NCI-H510A treated with DMSO at 0.1 percent for 48 hours (cell line): ENCODE data around the gene LAMTOR4.
A peak's percentile ranks its signal among the peaks of the same experiment; 100 is the strongest.

Experiments used
- DNase-seq: peaks from one replicate; lab custom pipeline; 2025; lab: John Stamatoyannopoulos, UW

The LAMTOR4 gene

DNA sequence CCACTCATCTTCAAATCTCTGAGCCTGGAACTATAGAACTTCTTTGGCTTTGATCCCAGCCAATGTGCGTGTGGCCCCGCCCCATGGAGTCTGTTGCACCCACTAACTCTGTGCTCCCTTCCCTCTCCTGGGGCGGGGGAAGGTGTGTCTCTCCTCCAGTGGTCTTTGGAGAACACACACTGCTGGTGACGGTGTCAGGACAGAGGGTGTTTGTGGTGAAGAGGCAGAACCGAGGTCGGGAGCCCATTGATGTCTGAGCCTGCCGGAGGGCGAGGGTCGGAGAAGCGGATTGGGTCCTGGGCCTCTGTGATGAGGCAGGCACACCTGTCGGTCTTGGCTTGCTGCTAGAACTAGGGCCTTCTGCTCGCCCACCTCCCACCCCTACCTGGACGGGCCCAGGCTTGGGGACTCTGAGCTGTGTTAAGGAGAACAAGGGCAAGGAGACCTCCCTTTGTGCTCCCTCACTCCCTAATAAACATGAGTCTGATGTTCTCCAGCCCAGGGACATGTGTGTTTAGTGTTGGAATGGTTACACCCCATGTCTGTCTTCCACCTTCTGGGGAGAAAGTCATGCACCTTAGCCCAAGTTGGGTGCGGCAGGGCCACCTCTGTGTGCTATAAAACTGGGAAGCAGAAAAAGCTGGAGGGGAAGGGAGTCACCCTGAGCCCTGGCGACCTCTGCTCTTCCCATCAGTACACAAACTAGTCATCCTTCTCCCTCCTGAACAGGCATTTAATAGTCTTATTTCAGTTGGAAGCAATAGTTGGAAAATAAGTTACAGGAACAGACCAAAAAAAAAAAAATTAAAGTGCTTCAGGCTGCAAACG, 5.2 kb downstream of the LAMTOR4 start:
- DNase-seq, result no peak

DNA sequence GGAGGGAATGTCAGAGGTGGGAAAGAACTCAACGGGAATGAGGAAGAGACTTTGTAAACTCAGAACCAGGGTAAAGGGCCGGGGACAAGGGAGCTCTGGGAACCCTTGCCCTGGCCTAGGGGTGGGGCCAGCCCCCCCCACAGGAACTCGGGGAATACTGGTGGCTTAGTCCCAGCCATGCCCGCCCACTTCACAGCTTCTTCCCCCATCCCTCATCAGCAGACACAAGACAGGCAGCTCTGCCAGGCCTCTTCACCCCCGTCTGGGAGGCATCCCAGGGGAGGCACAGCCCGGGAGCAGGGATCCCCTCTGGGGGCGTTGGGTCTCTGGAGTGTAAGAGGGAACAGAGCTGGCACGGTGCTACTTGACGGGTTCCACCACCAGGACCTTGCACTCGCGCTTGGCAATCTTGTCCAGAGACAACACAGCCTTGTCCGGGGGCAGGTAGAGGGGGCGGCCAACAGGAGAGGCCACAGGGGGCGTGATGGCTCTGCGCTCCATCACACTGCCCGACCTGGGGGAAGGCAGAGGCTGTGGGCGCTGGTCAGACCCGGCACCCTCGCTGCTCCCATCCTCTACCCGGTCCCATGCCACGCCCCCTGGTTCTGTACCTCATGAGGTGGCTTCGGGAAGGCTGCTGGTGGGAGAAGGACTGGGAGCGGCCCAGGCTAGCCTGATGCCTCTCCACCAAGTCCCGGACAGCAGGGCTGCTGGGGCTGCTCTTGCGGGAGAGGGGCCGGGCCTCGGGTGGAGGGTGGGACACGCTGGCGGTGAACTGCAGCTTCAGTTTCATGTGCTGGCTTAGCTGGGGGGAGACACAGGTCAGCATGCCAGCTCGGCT, 6.2 kb downstream of the LAMTOR4 start:
- no peak for DNase-seq

DNA sequence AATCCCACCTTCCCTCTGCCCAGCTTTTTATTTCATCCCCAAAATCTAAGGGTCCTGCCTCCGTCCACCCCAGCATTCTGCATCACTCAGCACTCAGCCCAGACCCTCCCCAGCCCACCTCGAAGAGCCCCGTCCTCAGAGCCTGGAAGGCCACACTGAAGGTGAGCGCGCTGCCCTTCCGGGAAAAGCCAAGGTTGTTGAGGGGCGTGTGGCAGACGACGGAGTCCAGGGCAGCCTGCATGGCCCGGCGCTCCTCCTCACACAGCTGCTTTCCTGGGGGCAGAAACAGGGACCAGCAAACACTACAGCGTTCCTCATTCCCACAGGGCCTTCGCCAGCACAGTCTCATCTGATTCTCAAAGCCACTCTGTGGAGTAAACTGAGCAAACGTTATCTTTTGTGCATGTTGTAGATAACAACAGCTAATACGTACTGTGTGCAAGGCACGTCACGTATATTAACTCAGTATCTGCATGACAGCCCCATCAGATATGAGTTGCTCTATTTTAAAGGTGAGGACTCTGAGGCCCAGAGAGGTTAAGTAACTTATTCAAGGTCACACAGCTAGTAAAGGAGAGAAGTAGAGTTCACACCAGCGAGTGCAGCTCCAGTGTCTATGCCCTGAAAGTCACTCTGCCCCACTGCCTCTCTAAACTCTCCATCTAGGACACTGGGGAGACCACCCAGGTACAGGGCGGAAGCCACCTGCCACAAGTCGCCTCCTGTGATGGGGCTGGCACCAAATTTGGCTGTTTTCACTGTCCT, 7.0 kb downstream of the LAMTOR4 start:
- no peak for DNase-seq

DNA sequence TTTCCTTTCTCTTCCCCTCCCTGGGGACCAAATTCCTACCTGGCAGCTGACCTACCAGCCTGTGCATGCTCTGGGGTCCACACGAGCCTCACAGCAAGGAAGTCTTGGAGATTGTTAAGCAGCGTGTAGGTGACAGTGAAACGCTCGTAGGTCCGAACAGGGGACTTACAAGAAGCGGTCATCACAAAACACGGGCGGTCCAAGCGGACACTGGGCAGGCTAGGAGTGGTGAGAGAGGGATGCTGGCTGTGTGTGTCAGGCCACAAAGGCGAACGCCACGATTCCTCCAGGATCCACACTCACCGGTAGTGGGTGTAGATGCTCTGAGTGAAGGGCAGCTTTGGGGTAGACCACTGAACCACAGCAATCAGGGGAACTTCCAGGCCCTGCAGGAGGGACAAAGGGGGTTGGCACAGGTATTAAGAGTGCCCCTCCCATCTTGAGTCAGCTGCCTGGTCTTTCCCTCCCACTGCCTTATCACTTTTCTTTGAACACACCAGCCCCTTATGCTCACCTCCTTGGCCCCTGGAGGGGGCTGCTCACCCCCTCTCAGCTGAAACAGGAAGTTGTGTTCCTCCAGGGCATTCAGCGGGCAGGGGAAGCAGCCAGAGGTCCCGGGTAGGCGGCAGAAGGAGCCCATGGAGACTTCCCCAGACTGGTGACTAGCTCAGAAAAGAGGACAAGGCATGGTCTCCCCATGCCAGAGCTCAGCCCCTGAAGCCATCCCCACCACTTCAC, 7.8 kb downstream of the LAMTOR4 start:
- DNase-seq, result no peak

DNA sequence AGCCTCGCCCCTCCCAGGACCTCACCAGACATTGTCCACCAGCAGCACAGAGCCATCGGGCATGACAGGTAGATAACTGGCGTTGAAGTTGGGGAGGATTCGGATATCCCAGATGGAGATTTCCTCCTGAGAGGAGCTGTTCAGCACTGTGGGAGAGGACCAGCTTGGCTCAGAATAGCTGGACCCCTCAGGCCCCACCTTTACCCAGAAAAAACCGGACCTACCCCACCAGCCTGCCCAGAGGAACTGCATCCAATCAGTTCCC, 8.3 kb downstream of the LAMTOR4 start:
- DNase-seq, result no peak

DNA sequence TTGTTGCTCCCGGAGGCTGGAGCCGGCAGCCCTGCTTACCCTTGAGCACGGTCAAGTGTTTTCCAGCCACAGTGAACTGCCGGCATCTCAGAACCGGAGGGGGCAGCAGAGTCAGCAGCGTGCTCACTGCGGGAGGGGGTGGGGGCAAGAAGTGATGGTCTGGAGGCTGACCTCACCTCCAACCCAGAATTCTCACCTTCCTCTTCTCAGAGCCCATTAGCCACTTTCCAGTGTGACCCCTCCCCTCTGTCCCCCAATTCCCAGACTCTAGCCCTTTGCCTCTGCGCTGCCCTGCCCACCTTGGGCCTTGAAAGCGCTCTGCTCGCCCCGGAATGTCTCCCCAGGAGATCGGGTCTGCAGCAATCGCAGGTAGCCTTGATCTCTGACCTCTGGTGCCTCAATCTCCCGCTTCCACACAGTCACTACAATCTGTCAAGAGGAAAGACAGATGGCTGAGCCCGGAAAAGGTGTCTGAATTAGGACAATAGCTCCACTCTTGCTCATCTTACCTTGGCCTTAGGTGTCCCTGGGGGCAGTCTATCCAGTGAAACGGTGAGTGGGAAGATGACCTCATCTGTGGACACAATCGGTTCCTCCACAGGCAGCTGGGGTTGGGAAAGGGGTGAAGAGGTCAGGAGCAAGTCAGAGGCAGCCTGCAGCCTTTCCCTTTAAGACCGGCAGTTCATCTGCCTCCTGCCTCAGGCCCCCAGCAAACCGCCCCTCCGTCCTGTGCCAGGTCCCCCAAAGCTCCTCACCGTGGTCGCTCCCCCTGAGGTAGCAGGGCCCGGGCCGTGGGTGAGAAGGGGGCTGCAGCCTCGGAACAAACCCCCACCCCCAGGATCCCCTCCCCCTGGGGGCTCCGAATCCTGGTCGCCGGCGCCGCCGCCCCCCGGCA, 8.9 kb downstream of the LAMTOR4 start:
- DNase-seq, result no peak

DNA sequence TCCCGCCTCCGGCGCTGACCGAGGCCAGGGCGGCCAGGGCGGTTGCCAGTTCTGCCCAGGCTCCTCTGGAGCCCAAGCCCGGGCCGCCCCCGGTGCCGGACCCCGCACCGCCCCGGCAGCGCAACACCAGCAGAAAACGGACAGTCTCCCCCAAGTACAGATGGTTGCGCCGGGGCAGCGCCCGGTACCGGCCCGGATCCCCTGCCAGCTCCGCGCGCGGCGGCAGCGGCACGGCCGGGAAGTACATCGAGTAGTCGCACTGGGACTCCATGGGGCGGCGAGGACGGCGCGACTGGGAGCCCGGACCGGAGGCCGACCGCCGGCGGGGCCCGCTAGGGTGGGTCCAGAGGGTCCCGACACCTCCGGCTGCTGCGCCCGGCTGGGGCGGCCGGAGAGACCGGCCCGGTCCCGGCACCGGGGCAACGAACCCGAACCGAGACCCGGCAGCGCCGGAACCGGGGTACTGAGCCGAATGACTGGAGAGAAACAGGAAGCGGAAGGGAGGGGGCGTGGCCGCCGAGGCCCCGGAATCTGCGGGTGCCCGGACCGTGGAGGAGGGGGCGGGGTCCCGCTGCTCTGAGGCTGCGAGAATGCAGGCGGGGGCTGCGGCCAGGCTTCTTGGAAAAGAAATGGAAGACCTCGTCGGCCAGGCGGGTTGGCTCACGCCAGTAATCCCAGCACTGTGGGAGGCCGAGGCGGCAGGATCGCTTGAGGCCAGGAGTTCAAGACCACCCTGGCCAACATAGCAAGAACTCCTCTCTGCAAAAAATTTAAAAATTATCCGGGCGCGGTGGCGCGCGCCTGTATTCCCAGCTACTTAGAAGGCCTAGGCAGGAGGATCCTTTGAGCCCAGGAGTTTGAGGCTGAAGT, 9.7 kb downstream of the LAMTOR4 start, which contains the start of gene TRAPPC14:
Gene TRAPPC14, minus strand, starts transcription at position 495 of the 870 bp plus-strand sequence. Its CDS starts 224 bp downstream, at position 271.
- DNase-seq, result peak; percentile 67

DNA sequence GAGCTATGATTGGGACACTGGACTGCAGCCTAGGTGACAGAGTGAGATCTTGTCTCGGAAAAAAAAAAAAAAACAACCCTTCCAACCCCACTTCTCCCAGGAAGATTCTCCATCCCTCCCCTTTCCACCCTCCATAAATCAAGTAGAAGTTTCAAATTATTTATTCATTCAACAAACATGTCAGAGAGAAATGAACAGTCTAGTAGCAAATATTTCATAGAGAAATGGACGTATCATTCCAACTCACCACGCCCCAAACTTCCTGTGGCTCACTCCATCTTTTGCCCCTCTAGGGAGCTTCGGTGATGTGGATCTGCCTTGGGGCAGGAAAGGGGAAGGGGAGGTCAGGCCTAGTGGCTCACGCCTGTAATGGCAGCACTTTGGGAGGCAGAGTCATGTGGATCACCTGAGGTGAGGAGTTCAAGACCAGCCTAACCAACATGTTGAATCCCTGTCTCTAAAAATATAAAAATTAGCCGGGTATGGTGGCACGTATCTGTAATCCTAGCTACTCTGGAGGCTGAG, 10.4 kb downstream of the LAMTOR4 start:
- no peak for DNase-seq

DNA sequence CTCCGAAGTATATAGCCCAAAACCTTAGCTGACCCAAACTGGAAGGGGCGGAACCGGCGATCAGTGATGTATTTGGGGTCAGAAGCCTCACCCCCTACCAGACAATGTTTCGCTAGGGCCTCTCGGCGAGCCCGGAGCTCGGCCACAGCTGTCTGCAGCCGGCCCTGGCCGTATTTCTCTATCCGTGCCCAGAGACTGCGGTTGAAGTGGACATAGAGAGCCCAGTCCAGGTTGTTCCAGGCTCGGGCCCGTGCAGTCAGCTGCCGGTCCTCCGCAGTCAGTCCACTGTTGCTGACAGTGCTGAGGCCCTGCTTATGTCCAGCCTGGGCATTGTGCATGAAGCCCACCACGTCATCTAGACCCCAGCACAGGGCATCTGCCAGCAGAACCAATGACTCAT, 11.3 kb downstream of the LAMTOR4 start:
- DNase-seq, result no peak

DNA sequence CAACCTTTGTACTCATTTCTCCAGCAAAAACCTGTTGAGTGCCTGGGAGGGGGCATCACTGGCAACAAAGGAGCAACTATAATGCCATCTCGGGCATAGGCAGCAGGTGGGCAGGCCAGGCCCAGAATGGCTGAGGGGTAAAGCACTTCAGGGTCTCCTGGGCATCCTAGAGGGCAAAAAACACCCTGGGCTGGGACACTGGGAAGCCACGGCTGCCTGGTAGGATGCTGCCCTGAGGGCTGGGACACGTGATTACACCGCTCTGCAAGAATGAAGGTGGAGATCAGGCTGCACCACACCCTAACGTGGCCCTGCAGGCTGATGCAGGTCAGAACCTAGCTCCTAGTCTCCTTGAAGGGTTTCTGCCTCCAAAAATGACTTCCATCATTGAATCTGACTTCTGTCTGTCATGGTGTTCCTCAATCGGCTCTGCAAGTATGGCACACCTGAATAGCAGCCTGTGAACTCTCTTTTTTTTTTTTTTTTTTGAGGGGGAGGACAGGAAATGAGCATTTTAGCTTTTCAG, 14.4 kb downstream of the LAMTOR4 start:
- no peak for DNase-seq

DNA sequence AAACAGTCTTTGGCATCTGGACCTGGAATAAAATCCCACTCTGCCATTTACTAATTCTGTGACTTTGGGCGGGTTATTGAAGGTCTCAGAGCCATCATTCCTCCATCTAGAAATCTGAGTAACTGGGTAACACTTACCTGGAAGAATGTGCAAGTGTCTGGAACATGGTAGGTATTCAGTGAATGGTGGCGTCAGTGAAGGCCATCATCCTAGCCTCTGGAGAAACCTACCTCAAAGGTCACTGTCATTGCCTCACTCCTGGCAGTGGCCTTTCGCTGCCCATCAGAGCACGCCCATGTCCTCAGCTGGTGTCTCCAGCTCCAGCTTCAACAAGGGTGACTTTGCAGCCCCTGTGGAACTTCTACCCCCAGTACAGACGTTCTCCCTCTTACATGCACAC, 15.2 kb downstream of the LAMTOR4 start:
- no peak for DNase-seq

DNA sequence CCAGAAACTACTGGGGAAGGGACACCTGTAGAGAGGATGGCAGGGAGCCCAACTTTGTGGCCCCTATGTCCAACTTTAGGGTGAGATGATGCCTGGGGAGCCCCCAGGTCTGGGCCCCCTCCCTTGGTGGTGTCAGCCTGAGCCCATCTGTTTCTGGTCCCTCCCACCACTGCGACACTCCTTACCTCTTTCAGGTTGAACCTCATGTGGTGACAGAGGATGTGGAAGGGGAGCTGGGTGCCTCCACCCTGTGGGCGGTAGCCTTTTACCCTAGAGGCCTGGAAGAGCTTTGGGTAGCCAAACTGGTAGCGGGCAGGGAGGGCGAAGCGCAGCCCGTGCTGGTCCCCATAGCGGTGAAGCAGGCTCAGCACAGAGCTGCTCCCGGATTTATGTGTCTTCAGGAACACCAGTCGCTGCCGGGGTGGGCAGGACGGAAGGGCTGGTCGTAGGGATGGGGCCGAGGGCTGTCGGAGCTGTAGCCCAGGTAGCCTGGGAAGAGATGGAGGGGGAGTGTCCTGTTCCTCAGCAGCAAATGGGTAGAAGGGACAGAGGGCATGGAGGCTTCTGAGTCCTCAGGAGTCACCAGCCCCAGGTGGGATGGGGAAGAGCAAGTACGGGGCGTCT, 17.7 kb downstream of the LAMTOR4 start:
- no peak for DNase-seq

DNA sequence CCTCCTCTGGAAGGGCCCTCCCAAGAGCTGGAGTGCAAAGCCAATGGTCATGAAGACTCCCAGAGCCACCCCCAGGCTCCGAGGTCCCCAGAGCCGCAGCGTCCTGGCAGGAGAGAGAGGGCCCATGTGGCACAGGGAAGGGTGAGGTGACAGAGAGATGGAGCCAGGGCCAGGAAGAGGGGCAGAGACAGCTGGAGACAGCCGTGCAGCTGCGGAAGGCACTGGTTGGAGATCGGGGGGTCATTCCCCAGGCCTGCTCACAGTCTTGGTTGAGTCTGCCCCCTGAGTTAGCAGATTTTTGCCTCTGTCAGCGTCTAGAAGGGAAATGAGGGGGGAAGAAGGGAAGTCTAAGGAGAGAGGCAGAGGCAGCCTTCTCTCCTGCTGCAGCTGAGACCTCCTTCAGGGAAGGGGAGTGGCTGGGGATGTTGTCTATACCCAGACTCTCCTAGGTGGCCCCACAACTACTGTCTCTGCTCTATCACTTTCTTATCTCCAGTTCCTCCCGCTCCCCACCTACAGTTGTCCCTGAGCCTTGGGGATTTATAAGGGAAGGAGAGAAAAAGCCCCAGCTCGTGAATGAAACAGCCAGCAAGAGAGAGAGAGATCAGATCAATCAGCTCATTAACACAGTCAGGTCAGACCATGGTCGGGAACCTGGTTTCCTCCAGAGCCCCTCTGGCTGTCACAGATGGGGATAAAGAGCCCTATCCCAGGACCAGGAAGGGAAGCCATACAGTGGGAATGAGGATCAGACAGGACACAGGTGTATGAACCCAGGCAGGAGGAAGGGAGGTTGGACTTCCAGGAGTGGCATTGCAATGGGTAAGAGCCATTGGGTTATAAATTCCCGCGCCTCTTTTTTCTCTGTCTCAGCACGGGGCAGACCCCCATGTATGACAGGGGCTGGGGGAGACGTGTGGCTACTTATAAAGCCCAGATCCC, 18.5 kb downstream of the LAMTOR4 start:
- no peak for DNase-seq

DNA sequence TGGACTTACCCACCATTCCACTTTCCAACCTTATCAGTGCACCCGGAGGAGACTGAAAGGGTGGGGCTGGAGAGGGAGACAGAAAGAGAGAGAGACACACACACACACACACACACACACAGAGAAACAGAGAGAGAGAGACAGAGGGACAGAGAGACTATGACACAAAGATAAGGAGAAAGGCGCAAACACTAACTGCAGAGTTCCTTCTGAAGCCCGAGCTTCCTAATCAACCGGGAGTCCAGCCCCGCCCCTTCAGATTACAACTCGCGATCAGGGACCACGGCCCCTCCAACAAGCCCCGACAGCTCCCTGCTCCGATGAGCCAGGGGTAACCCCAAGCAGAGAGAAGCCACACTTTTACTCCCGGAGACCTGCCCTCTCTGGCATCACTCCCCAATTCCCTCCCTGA, 19.2 kb downstream of the LAMTOR4 start:
- no peak for DNase-seq

DNA sequence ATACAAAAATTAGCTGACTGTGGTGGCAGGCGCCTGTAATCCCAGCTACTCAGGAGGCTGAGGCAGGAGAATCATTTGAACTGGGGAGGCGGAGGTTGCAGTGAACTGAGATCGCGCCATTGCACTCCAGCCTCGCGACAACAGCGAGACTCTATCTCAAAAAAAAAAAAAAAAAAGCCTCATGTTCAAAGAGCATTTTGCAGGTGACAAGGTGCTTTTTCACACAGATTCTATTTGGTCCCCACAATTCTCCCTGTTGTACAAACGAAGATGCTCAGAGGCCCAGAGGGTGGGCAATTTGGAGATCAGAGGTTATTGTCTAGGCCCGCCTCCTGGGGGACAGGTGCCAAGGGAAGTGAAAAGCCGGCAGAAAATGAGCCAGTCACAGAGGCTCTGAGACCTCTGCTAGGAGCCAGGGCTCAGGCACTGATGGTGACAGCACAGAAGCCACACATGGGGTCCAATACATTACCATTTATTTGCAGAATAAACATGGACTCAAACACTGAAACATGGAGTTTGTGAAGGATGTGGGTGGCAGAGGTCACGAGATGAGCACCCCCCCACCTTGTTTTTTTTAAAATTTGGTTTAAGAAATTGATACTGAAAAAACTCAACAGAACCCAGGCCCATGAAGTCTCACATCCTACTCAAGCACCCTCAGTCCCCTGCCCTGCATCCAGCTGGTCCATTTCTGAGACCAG, 20.6 kb downstream of the LAMTOR4 start:
- DNase-seq, result no peak

DNA sequence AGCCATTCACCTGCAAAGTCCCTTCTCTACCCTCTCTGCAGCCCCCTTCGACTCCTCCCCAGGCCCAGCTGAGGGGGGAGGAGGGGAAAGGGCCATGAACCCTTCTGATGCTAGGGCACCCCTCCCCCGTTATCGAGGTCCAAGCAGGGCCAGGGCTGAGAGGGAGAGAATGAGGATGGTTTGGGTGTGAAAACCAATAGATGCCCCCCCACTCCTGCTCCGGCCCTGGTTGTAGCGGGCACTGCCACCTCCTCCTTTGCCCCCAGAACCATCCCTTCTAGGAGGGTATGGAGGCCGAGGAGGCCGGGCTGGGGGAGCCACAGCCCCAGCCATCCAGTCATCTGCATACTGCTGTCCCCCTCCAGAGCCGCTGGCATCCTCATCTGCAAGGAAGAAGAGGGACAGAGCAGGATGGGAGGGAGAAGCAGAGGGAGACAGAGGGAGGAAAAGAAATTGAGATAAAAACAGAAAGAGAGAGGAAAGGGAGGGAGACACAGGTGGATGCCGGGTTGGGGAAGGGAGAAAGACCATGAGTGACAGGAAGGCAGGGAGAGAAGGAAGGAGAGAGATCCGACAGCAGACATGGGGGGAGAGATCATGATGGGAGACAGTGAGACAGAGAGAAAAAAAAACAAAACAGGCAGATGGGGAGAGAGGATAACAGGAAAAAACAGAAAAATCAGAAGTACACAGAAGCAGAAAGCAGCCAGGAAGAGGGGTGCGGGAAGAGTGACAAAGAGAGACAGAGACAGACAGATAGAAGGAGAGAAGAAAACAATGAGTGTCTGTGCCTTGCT, 21.6 kb downstream of the LAMTOR4 start:
- DNase-seq, result no peak
